Endothelial cell of umbilical vein (primary cell): ENCODE measurements around the gene CLDN5.

Experiments used
- EZH2 ChIP-seq: IDR thresholded peaks from 2 replicates; pipeline ENCODE4 v1.6.1; 2012; ENCODE audit warnings: borderline replicate concordance, low read depth, mild to moderate bottlenecking, moderate library complexity, low read length, inconsistent platforms; ENCODE audit not compliant: severe bottlenecking
- FOS ChIP-seq: IDR thresholded peaks from 2 replicates; pipeline ENCODE4 v1.6.1; 2011; ENCODE audit warnings: mild to moderate bottlenecking, low read length, moderate library complexity, borderline replicate concordance; ENCODE audit not compliant: insufficient read depth
- JUN ChIP-seq: IDR thresholded peaks from 2 replicates; pipeline ENCODE4 v1.6.1; 2011; ENCODE audit warnings: borderline replicate concordance, low read depth; ENCODE audit not compliant: insufficient read length, insufficient read depth
- MAX ChIP-seq: IDR thresholded peaks from 2 replicates; pipeline ENCODE4 v1.6.1; 2011; ENCODE audit not compliant: insufficient read depth, insufficient read length
- MYC ChIP-seq: IDR thresholded peaks from one replicate; pipeline ENCODE4 v1.6.1; 2011; ENCODE audit warnings: mild to moderate bottlenecking, low read depth, low read length
- POLR2A ChIP-seq: IDR thresholded peaks from 2 replicates; pipeline ENCODE4 v1.6.1; 2012; ENCODE audit warnings: low read depth, mild to moderate bottlenecking, control low read depth, low read length
- POLR2AphosphoS5 ChIP-seq: IDR thresholded peaks from 2 replicates; pipeline ENCODE4 v1.6.1; 2012; ENCODE audit warnings: low read depth, mild to moderate bottlenecking, control low read depth, low read length, moderate library complexity; ENCODE audit not compliant: insufficient read depth
- TF ChIP-seq, protein P1 (sequence below), 2 donors: IDR thresholded peaks; 1 replicate in 1 of 2; 2 replicates in 1 of 2; pipeline ENCODE4 v1.5.1; 2011; ENCODE audit warnings: low read length in 2 of 2, mild to moderate bottlenecking in 2 of 2, moderate library complexity in 2 of 2, control low read depth in 1 of 2, inconsistent platforms in 1 of 2, low read depth in 1 of 2; ENCODE audit not compliant: insufficient read depth in 1 of 2; ENCODE audit errors: extremely low read depth in 1 of 2

- TF ChIP-seq, protein P1, sequence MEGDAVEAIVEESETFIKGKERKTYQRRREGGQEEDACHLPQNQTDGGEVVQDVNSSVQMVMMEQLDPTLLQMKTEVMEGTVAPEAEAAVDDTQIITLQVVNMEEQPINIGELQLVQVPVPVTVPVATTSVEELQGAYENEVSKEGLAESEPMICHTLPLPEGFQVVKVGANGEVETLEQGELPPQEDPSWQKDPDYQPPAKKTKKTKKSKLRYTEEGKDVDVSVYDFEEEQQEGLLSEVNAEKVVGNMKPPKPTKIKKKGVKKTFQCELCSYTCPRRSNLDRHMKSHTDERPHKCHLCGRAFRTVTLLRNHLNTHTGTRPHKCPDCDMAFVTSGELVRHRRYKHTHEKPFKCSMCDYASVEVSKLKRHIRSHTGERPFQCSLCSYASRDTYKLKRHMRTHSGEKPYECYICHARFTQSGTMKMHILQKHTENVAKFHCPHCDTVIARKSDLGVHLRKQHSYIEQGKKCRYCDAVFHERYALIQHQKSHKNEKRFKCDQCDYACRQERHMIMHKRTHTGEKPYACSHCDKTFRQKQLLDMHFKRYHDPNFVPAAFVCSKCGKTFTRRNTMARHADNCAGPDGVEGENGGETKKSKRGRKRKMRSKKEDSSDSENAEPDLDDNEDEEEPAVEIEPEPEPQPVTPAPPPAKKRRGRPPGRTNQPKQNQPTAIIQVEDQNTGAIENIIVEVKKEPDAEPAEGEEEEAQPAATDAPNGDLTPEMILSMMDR (IDR thresholded peaks at IDR 0.05; ENCODE audit: extremely low read depth in 1 of 2, insufficient read depth in 1 of 2, low read depth in 1 of 2, low read length in 2 of 2), result no peak
- TF ChIP-seq EZH2 (no peak), MYC (no peak), MAX (no peak), JUN (no peak), POLR2A (no peak), FOS (no peak), POLR2AphosphoS5 (no peak)
Measured at GRCh38 chr22:19525116-19525660, 978 bp upstream of the CLDN5 start.
